Measurements from ENCODE around the gene B3GNT8. TPM values are rescaled to one million over a fixed set of nuclear protein-coding genes. Genes with fewer than 3 reads are reported as not detected.

B3GNT8 gene
- total RNA-seq, 1 experiment from 2014 or later = 0.10 TPM

- no peak overlapping the region for H3K27ac ChIP-seq (ENCODE audit: low read length)
- ATAC-seq (no peak), DNase-seq (ENCODE audit: low read depth, low spot score) (no peak)
- intact Hi-C loops (cut with micrococcal nuclease; ENCODE audit: unreplicated experiment) = no loop called here
- CTCF ChIA-PET = no interaction called here
- no peaks in the 10 kb centered on the region for H3K27me3 ChIP-seq (ENCODE audit: control insufficient read depth, insufficient read depth, low read length)
- in situ Hi-C loops (cut with HindIII; ENCODE audit: low pct_unique_long_range_greater_than_20kb, low sequenced_read_pairs) = no loop called here
- no peaks in the 10 kb centered on the region for H3K4me1 ChIP-seq (ENCODE audit: control insufficient read depth, insufficient read depth, low read length)
- H3K9me3 ChIP-seq (ENCODE audit: control insufficient read depth, insufficient read depth, low read depth, low read length) = no peaks in the 10 kb centered on the region
- POLR2A ChIA-PET = no interaction called here
- H3K4me3 ChIP-seq (ENCODE audit: low read depth in 2 of 2, low read length in 2 of 2) = no peak overlapping the region
- TF ChIP-seq, protein P1, sequence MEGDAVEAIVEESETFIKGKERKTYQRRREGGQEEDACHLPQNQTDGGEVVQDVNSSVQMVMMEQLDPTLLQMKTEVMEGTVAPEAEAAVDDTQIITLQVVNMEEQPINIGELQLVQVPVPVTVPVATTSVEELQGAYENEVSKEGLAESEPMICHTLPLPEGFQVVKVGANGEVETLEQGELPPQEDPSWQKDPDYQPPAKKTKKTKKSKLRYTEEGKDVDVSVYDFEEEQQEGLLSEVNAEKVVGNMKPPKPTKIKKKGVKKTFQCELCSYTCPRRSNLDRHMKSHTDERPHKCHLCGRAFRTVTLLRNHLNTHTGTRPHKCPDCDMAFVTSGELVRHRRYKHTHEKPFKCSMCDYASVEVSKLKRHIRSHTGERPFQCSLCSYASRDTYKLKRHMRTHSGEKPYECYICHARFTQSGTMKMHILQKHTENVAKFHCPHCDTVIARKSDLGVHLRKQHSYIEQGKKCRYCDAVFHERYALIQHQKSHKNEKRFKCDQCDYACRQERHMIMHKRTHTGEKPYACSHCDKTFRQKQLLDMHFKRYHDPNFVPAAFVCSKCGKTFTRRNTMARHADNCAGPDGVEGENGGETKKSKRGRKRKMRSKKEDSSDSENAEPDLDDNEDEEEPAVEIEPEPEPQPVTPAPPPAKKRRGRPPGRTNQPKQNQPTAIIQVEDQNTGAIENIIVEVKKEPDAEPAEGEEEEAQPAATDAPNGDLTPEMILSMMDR (IDR thresholded peaks at IDR 0.05) = no peak
- TF ChIP-seq TCF7L2 (IDR thresholded peaks at IDR 0.05; ENCODE audit: low read depth, low read length) = no peak
- TF ChIP-seq POLR2AphosphoS5 (IDR thresholded peaks at IDR 0.05; ENCODE audit: low read depth, low read length) = no peak
- no peak for TF ChIP-seq SIN3A (IDR thresholded peaks at IDR 0.05; ENCODE audit: borderline replicate concordance, insufficient read depth, low read depth, low read length)
- TF ChIP-seq, protein P2, sequence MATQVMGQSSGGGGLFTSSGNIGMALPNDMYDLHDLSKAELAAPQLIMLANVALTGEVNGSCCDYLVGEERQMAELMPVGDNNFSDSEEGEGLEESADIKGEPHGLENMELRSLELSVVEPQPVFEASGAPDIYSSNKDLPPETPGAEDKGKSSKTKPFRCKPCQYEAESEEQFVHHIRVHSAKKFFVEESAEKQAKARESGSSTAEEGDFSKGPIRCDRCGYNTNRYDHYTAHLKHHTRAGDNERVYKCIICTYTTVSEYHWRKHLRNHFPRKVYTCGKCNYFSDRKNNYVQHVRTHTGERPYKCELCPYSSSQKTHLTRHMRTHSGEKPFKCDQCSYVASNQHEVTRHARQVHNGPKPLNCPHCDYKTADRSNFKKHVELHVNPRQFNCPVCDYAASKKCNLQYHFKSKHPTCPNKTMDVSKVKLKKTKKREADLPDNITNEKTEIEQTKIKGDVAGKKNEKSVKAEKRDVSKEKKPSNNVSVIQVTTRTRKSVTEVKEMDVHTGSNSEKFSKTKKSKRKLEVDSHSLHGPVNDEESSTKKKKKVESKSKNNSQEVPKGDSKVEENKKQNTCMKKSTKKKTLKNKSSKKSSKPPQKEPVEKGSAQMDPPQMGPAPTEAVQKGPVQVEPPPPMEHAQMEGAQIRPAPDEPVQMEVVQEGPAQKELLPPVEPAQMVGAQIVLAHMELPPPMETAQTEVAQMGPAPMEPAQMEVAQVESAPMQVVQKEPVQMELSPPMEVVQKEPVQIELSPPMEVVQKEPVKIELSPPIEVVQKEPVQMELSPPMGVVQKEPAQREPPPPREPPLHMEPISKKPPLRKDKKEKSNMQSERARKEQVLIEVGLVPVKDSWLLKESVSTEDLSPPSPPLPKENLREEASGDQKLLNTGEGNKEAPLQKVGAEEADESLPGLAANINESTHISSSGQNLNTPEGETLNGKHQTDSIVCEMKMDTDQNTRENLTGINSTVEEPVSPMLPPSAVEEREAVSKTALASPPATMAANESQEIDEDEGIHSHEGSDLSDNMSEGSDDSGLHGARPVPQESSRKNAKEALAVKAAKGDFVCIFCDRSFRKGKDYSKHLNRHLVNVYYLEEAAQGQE (IDR thresholded peaks at IDR 0.05; ENCODE audit: insufficient read depth in 1 of 2, low read depth in 2 of 2, low read length in 1 of 2) = no peak
- no TSS peak for BruUV-seq (replicated peaks)
- no peaks in the 10 kb centered on the region for H3K36me3 ChIP-seq (ENCODE audit: control insufficient read depth, insufficient read depth, low read length)
These were observed 4.2 kb downstream of the B3GNT8 start for GRCh38 chr19:41422955-41423354.

DNA sequence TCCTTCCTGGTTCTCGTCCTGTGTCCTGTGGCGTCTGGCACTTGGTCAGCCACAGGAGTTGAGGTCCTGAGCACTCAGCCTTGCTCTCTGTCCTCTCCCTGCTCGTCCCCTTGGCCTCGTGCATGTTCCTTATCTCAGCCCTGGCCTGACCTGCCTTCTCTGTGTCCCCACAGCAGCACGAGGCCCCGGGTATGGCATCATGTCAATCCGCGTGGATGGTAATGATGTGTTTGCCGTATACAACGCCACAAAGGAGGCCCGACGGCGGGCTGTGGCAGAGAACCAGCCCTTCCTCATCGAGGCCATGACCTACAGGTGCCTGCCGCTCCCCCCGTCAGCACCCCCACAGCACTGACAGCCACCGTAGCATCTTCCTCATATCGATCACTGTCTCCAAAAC, 4.7 kb downstream of the B3GNT8 start:
- no TSS peak for BruUV-seq (replicated peaks)
- Histone ChIP-seq H3K27ac (ENCODE audit: low read length) (no peak overlapping the region), H3K4me1 (ENCODE audit: control insufficient read depth, insufficient read depth, low read length) (no peaks in the 10 kb centered on the region), H3K27me3 (ENCODE audit: control insufficient read depth, insufficient read depth, low read length) (no peaks in the 10 kb centered on the region), H3K36me3 (ENCODE audit: control insufficient read depth, insufficient read depth, low read length) (no peaks in the 10 kb centered on the region), H3K4me3 (ENCODE audit: low read depth in 2 of 2, low read length in 2 of 2) (no peak overlapping the region), H3K9me3 (ENCODE audit: control insufficient read depth, insufficient read depth, low read depth, low read length) (no peaks in the 10 kb centered on the region)
- POLR2A ChIA-PET = no interaction called here
- DNase-seq (ENCODE audit: low read depth, low spot score) = no peak
- no peak for ATAC-seq
- intact Hi-C loops (cut with micrococcal nuclease; ENCODE audit: unreplicated experiment) (no loop called here), in situ Hi-C loops (cut with HindIII; ENCODE audit: low pct_unique_long_range_greater_than_20kb, low sequenced_read_pairs) (no loop called here)
- CTCF ChIA-PET = no interaction called here
- TF ChIP-seq, protein P1 (IDR thresholded peaks at IDR 0.05) = no peak
- TF ChIP-seq SIN3A (IDR thresholded peaks at IDR 0.05; ENCODE audit: borderline replicate concordance, insufficient read depth, low read depth, low read length) (no peak), TCF7L2 (IDR thresholded peaks at IDR 0.05; ENCODE audit: low read depth, low read length) (no peak), POLR2AphosphoS5 (IDR thresholded peaks at IDR 0.05; ENCODE audit: low read depth, low read length) (no peak)
- TF ChIP-seq, protein P2 (IDR thresholded peaks at IDR 0.05; ENCODE audit: insufficient read depth in 1 of 2, low read depth in 2 of 2, low read length in 1 of 2) = no peak
